H1 (cell line): ENCODE data around the gene PNRC2. TPM values are rescaled to one million over a fixed set of nuclear protein-coding genes. Genes with fewer than 3 reads are reported as not detected.

Experiments used
- ATF2 ChIP-seq: IDR thresholded peaks from 2 replicates; pipeline ENCODE4 v1.6.1; 2012; ENCODE audit warnings: low read length, inconsistent platforms
- CEBPB ChIP-seq: IDR thresholded peaks from 2 replicates; pipeline ENCODE4 v1.6.1; 2012; ENCODE audit warnings: low read depth, low read length
- FOSL1 ChIP-seq: IDR thresholded peaks from 2 replicates; pipeline ENCODE4 v1.6.1; 2011; ENCODE audit warnings: mild to moderate bottlenecking, low read depth, low read length, moderate library complexity; ENCODE audit not compliant: insufficient read depth
- SRF ChIP-seq: IDR thresholded peaks from 2 replicates; pipeline ENCODE4 v1.6.1; 2011; ENCODE audit warnings: mild to moderate bottlenecking, low read depth, low read length, moderate library complexity
- TAF7 ChIP-seq: optimal IDR thresholded peaks from 2 replicates; pipeline ENCODE3; 2011; ENCODE audit warnings: low read depth, mild to moderate bottlenecking, inconsistent platforms, low read length, moderate library complexity, borderline replicate concordance
- polyA plus RNA-seq, 7 experiments: library from polyadenylated mRNA; depleted of rRNA in 3 of 7; stranded (reverse) in 5 of 7; unstranded in 2 of 7; fragments of >200 nt in 5 of 7; fragments of 200-250 nt in 2 of 7; gene quantifications; 1 replicate in 5 of 7; 2 replicates in 1 of 7; 4 replicates in 1 of 7; pipeline versions ENCODE4 v1.2.1 to v1.2.3, GENCODE V29; 2011 to 2013; ENCODE audit warnings: missing spikeins in 2 of 7, mixed read lengths in 2 of 7
- total RNA-seq: library from RNA; stranded (reverse); fragmentation: NEBNext Ultra II Directional; extraction: Animal tissue kit (Norgen Biotek cat#: 25700); gene quantifications from 2 replicates; pipeline ENCODE4 v1.2.1, GENCODE V29; 2021

PNRC2 gene
- total and polyA plus RNA-seq, 2 of the 8 experiments (the other 6 are each of a cell fraction or from before 2014, with no cell fraction given) = 57.5 to 147 TPM

GRCh38 chr1:24003331-24003972 is 43.8 kb downstream of the PNRC2 start (continued):
- TF ChIP-seq ATF2 (no peak), SRF (no peak), TAF7 (no peak), CEBPB (peak; percentile 75), FOSL1 (no peak)
